Measurements from ENCODE around the gene TUBB8. TPM values are rescaled to one million over a fixed set of nuclear protein-coding genes. Genes with fewer than 3 reads are reported as not detected.
"Not testable (repeated sequence)": the region's sequence is repeated elsewhere in the genome, so short reads cannot be mapped to it uniquely, and the experiment has no call there.

TUBB8 gene
- total and polyA plus RNA-seq, 2 experiments from 2014 or later, result not detected

- 68 to 71% methylated on average over 5 of the region's 5 CpGs for WGBS, 2 experiments (ENCODE audit: low coverage in 1 of 2, low lambda C conversion rate in 2 of 2, missing lambda C conversion rate in 2 of 2)
- H3K36me3 ChIP-seq (ENCODE audit: low read depth); H3F3A ChIP-seq (ENCODE audit: insufficient read depth); in situ Hi-C loops (cut with MboI); H3K27me3 ChIP-seq (replicated peaks; ENCODE audit: insufficient read depth); H2AFZ ChIP-seq; H3K27ac ChIP-seq; H4K20me1 ChIP-seq (ENCODE audit: insufficient read depth); H3K9me3 ChIP-seq (ENCODE audit: low read depth); H3K79me2 ChIP-seq (ENCODE audit: insufficient read depth); H3K9me2 ChIP-seq (ENCODE audit: insufficient read depth); H3K4me1 ChIP-seq (ENCODE audit: insufficient read depth); H3K4me3 ChIP-seq; H3K4me2 ChIP-seq (ENCODE audit: unreplicated experiment); H3K9ac ChIP-seq; DNase-seq: not testable (repeated sequence)
Measured at GRCh38 chr10:68156-68555, 19.1 kb upstream of the TUBB8 start.

- H3K9ac ChIP-seq; H3K79me2 ChIP-seq (ENCODE audit: insufficient read depth); H3K9me3 ChIP-seq (ENCODE audit: low read depth); H3K27me3 ChIP-seq (replicated peaks; ENCODE audit: insufficient read depth); H3K4me1 ChIP-seq (ENCODE audit: insufficient read depth); H3K4me3 ChIP-seq; H3K36me3 ChIP-seq (ENCODE audit: low read depth); H2AFZ ChIP-seq; H3K27ac ChIP-seq; H3K4me2 ChIP-seq (ENCODE audit: unreplicated experiment); H3F3A ChIP-seq (ENCODE audit: insufficient read depth); DNase-seq; in situ Hi-C loops (cut with MboI); H3K9me2 ChIP-seq (ENCODE audit: insufficient read depth); H4K20me1 ChIP-seq (ENCODE audit: insufficient read depth): not testable (repeated sequence)
- WGBS, 2 experiments (ENCODE audit: low coverage in 1 of 2, low lambda C conversion rate in 2 of 2, missing lambda C conversion rate in 2 of 2), result 57 to 61% methylated on average over 2 of the region's 2 CpGs
Measured at GRCh38 chr10:49926-50325, 830 bp upstream of the TUBB8 start.

DNA sequence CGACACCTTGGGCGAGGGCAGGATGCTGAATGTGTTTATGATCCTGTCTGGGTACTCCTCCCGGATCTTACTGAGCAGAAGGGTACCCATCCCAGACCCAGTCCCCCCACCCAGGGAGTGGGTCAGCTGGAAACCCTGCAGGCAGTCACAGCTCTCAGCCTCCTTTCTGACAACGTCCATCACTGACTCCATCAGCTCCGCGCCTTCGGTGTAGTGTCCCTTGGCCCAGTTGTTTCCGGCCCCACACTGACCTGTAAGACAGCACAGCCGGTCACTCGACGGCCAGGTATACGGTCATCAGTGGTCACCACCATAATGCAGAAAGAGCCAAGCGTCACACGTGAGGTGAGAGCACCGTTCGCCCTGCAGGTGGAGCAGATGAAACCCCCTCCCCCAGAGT, 1.2 kb downstream of the TUBB8 start:
- WGBS, 2 experiments (ENCODE audit: low coverage in 1 of 2, low lambda C conversion rate in 2 of 2, missing lambda C conversion rate in 2 of 2), result 62 to 64% methylated on average over 12 to 16 of the region's 16 CpGs
- H2AFZ ChIP-seq; H3K9me2 ChIP-seq (ENCODE audit: insufficient read depth); DNase-seq; H3K79me2 ChIP-seq (ENCODE audit: insufficient read depth); H3K9me3 ChIP-seq (ENCODE audit: low read depth); H3K36me3 ChIP-seq (ENCODE audit: low read depth); H3K27me3 ChIP-seq (replicated peaks; ENCODE audit: insufficient read depth); in situ Hi-C loops (cut with MboI); H3K27ac ChIP-seq; H3K4me1 ChIP-seq (ENCODE audit: insufficient read depth); H4K20me1 ChIP-seq (ENCODE audit: insufficient read depth); H3K4me3 ChIP-seq; H3K4me2 ChIP-seq (ENCODE audit: unreplicated experiment); H3K9ac ChIP-seq; H3F3A ChIP-seq (ENCODE audit: insufficient read depth): not testable (repeated sequence)

DNA sequence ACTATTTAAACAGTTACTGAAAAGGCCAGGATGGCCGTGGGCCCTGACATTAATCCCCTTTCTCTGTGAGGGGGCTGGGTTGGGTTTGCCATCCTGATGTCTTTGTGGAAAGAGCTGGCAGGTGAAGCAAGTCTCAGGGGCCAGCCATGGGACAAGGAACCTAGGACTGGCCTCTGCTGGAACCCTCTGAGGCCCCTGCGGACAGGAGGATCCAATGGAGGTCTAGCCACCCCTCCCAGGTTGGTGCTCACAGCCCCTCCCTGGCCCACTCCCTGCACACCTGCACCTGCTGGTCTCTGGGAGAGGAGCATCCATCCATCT, 35.8 kb downstream of the TUBB8 start:
- H3F3A ChIP-seq (ENCODE audit: insufficient read depth); H3K9me2 ChIP-seq (ENCODE audit: insufficient read depth); DNase-seq; H3K4me2 ChIP-seq (ENCODE audit: unreplicated experiment); H3K9me3 ChIP-seq (ENCODE audit: low read depth); H3K79me2 ChIP-seq (ENCODE audit: insufficient read depth); H3K36me3 ChIP-seq (ENCODE audit: low read depth); H3K4me3 ChIP-seq; H3K27me3 ChIP-seq (replicated peaks; ENCODE audit: insufficient read depth); H3K27ac ChIP-seq; H3K9ac ChIP-seq; H2AFZ ChIP-seq; in situ Hi-C loops (cut with MboI); H3K4me1 ChIP-seq (ENCODE audit: insufficient read depth); H4K20me1 ChIP-seq (ENCODE audit: insufficient read depth): not testable (repeated sequence)
- 20 to 69% methylated on average over 1 of the region's 2 CpGs for WGBS, 2 experiments (ENCODE audit: low coverage in 1 of 2, low lambda C conversion rate in 2 of 2, missing lambda C conversion rate in 2 of 2)

DNA sequence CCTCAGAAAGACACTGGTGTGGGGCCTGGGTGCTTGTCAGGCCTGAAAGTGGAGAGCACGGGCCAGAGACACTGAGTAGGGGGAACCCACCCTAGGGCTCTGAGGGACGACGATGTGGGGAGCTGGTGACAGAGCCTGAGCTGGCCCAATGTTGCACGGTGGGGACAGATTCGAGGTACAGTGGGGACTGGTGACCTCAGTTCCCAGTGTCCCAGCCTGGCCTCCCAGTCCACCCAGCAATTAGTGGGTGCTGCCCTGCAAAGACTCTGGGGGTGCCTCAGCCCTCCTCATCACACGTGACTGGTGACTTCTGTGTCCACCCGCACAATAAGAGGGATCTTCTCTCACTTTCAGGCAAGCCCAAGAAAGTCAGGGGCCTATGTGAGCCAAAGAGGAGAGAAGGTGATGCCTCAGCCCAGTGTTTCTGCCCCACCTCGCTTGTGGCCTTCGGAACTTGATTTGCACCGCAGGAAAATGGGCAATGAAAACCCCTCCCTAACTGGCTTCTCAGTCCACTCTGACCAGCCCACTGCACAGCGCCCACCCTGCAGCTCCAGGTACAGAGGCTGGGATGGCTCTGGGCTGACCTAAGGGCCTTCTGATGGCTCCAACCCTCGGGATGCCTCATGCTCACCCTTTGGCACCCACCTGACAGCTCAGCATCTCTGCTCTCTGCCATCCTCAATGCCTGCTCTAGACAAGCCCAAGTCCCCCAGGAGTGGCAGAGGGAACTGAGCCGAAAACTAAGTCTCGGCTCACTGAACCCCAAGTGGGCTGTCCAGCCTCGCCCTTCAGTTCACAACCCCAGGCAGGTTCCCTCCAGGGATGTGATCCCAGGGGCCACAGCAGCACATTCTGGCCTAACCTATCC, 36.4 kb downstream of the TUBB8 start:
- H3K27ac ChIP-seq; H3K4me1 ChIP-seq (ENCODE audit: insufficient read depth); H3K9me2 ChIP-seq (ENCODE audit: insufficient read depth); H3F3A ChIP-seq (ENCODE audit: insufficient read depth); H2AFZ ChIP-seq; H3K4me3 ChIP-seq; DNase-seq; H3K9ac ChIP-seq; H3K27me3 ChIP-seq (replicated peaks; ENCODE audit: insufficient read depth); H3K9me3 ChIP-seq (ENCODE audit: low read depth); H3K79me2 ChIP-seq (ENCODE audit: insufficient read depth); H4K20me1 ChIP-seq (ENCODE audit: insufficient read depth); H3K36me3 ChIP-seq (ENCODE audit: low read depth); in situ Hi-C loops (cut with MboI); H3K4me2 ChIP-seq (ENCODE audit: unreplicated experiment): not testable (repeated sequence)
- 80 to 83% methylated on average over 2 to 3 of the region's 15 CpGs for WGBS, 2 experiments (ENCODE audit: low coverage in 1 of 2, low lambda C conversion rate in 2 of 2, missing lambda C conversion rate in 2 of 2)

DNA sequence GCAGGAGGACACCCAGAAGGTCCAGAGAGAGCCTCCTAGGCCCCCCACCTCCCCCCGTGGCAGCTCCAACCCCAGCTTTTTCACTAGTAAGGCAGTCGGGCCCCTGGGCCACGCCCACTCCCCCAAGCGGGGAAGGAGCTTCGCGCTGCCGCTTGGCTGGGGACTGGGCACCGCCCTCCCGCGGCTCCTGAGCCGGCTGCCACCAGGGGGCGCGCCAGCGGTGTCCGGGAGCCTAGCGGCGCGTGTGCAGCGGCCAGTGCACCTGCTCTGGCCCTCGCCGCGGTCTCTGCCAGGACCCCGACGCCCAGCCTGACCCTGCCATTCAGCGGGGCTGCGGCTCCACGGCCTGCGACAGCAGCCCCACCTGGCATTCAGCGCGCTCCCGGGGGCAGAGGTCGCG, 37.8 kb downstream of the TUBB8 start:
- H3K4me2 ChIP-seq (ENCODE audit: unreplicated experiment); H3K4me1 ChIP-seq (ENCODE audit: insufficient read depth); H3K9ac ChIP-seq; H3K9me2 ChIP-seq (ENCODE audit: insufficient read depth); H2AFZ ChIP-seq; H3K27me3 ChIP-seq (replicated peaks; ENCODE audit: insufficient read depth); H4K20me1 ChIP-seq (ENCODE audit: insufficient read depth); H3K4me3 ChIP-seq; H3F3A ChIP-seq (ENCODE audit: insufficient read depth); in situ Hi-C loops (cut with MboI); H3K27ac ChIP-seq; H3K36me3 ChIP-seq (ENCODE audit: low read depth); DNase-seq; H3K9me3 ChIP-seq (ENCODE audit: low read depth); H3K79me2 ChIP-seq (ENCODE audit: insufficient read depth): not testable (repeated sequence)
- 62 to 65% methylated on average over 11 to 19 of the region's 33 CpGs for WGBS, 2 experiments (ENCODE audit: low coverage in 1 of 2, low lambda C conversion rate in 2 of 2, missing lambda C conversion rate in 2 of 2)

GRCh38 chr10:10261-10971, 38.7 kb downstream of the TUBB8 start:
- H3K9me3 ChIP-seq (ENCODE audit: low read depth); H3K4me2 ChIP-seq (ENCODE audit: unreplicated experiment); H3K4me3 ChIP-seq; DNase-seq; H3K9ac ChIP-seq; H3F3A ChIP-seq (ENCODE audit: insufficient read depth); H3K79me2 ChIP-seq (ENCODE audit: insufficient read depth); in situ Hi-C loops (cut with MboI); H4K20me1 ChIP-seq (ENCODE audit: insufficient read depth); H3K9me2 ChIP-seq (ENCODE audit: insufficient read depth); H2AFZ ChIP-seq; H3K4me1 ChIP-seq (ENCODE audit: insufficient read depth); H3K27me3 ChIP-seq (replicated peaks; ENCODE audit: insufficient read depth); H3K36me3 ChIP-seq (ENCODE audit: low read depth); H3K27ac ChIP-seq: not testable (repeated sequence)
- 43 to 90% methylated on average over 2 to 10 of the region's 42 CpGs for WGBS, 2 experiments (ENCODE audit: low coverage in 1 of 2, low lambda C conversion rate in 2 of 2, missing lambda C conversion rate in 2 of 2)
